Mucosa of gallbladder (tissue), 1 donor: Measurements from ENCODE around the gene TSPAN9. TPM values are rescaled to one million over a fixed set of nuclear protein-coding genes. Genes with fewer than 3 reads are reported as not detected.

Experiments
- DNase-seq: peaks from one replicate; pipeline ENCODE4 v3.0.0-alpha.2; 2020; ENCODE audit warnings: low spot score
- total RNA-seq: library from RNA; stranded (reverse); gene quantifications from one replicate; pipeline ENCODE4 v1.2.1, GENCODE V29; 2021
- donor health status: DM: no; HTN: no; CAD: no.

TSPAN9 gene
- total RNA-seq, 1 donor from 2014 or later: 38.7 TPM

DNA sequence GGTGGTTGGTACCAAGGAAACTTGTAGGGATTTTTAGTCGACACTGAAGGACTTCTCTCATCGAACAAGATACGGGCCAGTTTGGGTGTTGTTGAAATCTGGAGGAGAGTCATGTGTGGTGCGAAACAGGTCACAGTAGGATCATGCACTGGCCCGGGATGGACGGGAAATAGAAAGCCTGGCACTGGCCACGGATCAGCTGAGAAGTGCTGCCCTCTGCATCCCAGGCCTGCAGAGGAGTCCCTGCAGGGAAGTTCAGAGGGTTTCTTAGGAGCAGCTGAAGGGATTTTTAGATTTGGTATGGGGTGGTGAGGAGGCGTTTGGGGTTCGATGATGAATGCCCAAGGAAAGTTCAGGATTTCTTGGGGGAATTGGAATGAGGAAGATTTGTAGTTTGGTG is 63.1 kb downstream of the TSPAN9 start:
- no peak for DNase-seq

DNA sequence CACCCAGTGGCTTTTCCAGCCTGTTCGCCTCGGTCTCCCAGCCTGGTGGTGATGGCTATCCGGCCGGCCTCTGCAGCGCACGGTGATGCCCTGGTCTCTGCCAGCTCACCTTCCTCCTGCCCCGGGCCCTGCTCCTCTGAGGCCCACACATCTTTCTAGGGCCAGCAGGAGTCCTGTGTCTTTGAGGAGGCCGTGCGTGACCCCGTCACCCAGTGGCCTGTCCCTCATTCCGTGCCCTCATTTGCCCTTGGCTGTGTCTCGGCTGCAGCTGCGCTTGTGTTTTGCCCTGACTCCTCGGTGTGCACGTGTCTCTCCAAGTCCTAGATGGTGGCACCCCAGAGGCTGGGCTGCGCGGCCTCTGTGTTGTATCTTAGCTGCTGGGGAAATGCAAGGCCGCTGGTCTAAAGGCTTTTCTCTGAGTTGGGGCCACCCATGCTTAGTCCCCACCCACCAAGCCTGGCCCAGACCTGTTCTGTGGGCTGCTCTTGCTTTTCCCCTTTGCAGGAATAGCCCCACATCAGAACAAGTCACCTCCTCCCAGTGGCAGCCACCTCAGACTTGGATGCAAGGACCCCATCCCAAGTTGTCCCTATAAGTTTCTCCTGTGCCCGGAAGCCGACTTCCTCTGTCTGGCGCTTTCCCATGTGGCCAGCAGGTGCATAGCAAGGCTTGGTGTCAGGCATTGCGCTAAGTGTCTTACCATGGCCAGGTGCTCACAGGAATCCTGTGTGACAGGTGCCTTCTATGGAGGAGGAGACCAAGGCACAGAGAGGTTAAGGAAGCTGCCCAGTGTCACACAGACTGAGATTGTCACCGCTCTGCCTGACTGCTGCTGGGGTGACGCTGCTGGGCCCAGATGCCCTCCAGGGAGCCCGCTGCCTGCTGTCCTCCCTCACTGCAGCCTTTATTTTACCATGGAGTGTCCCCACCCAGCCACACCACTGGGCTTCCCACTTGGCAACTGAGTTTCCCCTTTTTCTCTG is 64.5 kb downstream of the TSPAN9 start:
- no peak for DNase-seq

DNA sequence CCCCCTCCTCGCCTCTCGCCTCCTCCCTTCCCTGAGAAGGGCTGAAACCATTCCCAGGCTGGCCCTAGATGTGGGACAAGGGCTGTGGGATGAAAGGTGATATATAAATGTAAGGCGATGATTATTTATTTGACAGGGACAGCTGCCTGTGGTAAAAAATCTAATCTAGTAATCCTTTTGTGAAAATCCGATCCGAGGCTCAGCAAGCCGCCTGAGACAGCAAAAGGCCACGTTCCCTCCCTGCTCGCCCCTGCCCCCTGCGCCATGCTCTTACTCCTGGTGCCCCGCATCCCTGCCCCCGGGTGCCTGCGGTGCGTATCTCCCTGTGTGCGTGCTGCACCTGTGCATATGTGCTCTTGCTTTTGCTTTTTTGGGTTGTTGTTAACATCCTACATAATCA is 65.2 kb downstream of the TSPAN9 start:
- DNase-seq: no peak

DNA sequence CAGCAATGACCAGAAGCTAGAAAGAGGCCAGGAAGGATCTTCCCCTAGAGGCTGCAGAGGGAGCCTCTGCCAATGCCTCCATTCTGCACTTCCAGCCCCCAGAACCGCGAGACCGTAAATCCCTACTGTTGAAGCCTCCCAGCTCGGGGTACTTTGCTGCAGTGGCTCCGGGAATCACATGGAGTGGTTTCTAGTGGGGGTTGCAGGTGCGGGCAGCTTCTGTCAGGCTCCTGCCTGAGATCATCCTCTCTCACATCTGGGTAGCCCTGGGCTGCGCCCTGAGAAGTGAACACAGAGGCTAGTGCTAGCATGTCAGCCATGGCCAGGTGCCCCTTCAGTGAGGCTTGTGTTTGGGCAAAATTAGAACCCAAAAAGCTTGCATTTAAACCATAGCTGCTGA is 67.3 kb downstream of the TSPAN9 start:
- DNase-seq: no peak

DNA sequence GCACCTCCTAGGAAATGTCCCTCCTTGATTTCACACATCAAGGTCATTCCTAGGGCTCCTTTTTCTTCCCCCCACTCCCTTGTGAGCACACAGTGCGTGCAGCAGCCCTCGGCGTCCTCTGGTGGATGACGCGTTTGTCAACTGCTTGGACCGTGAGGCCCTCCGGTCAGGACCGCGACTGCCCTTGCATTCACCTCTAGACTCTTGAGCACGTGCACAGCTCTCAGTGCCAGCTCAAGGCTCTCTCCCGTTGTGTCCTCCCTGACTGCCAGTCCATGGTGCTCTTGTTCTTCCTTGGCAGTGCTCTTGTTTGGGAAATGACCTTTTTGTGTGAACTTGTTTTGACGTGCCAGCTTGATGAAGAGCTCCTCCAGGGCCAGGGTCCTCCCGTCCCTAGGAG is 67.9 kb downstream of the TSPAN9 start:
- no peak for DNase-seq

DNA sequence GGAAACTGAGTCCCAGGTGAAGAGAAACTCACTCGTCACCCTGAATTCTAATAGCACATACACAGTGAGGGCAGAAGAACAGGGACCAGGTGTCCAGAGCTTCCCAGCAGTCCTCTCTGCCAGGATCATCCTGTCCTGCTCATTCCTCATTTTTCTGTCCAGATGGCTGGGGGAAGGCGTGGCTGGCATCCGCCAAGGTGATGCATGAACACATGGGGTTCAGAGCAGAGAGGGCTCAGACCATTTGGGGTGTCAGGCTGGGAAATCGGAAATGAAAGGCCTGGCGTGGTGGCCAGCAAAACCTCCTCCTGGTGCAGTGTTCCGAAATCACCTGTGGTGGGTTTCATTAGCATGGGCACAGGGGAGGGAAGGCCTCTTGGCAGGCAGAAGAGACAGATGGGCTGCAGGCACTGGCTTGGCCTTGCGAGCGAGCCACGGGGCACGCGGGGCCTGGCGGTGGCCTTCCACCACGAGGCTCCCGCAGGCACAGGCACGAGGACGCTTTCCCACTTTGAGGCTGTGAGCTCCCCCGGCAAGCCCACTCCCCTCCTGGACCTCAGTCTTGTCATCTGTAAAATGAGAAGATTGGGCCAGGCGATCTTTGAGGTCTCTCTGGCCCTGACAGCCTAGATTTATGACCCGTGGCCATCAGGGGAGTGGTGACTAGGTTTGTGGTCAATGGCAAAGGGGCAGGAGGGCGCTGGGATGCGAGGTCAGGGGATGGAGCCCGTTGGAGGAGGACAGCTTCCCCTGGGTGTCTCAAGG is 68.5 kb downstream of the TSPAN9 start:
- no peak for DNase-seq

DNA sequence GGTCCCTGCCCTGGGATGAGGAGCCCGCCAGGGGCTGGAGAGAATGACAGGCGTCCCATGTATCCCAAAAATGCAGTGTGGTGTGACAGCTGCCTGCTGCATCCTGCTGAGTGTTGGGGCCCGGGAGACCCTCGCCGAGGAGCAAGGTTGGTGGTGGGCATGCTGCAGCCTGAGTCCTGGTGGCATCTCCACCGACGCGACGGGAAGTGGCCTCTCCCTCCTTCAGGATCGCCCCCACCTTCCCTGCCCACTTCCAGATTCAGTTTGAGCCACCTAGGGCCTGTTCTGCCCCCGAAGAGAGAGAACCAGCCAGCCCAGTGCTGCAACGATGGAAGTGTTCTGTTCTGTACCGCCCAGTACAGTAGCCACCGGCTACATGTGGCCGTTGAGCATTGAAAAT is 70.1 kb downstream of the TSPAN9 start:
- no peak for DNase-seq

DNA sequence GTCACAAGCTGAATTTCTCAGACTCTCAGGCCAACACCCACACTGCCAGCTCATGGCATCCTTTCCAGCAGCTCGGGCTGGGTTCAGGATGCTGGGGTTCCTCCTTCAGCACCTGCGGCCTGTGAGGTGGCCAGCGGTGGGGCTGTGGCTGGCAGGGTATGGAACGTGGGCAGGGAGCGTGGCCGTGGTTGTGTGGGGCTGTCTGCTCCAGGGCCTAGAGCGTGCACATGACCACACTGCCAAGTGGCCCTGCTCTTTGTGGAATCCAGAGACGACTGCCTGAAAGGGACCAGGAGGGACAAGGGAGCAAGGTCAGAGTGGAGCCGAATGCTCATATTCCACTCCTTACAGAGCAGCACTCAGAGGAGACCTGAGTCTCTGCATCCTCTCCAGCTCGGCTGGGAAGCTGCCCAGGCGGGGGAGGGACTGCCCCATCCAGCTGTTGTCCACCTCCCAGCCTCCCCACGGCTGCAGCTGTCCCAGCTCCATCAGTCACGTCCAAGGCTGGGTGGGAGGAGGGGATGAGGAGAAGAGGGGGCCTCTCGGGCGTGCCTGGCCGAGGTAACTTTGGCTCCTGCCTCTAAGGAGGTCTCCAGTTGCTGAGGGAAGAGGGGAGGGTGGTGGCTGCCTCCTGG is 71.3 kb downstream of the TSPAN9 start:
- DNase-seq: no peak

DNA sequence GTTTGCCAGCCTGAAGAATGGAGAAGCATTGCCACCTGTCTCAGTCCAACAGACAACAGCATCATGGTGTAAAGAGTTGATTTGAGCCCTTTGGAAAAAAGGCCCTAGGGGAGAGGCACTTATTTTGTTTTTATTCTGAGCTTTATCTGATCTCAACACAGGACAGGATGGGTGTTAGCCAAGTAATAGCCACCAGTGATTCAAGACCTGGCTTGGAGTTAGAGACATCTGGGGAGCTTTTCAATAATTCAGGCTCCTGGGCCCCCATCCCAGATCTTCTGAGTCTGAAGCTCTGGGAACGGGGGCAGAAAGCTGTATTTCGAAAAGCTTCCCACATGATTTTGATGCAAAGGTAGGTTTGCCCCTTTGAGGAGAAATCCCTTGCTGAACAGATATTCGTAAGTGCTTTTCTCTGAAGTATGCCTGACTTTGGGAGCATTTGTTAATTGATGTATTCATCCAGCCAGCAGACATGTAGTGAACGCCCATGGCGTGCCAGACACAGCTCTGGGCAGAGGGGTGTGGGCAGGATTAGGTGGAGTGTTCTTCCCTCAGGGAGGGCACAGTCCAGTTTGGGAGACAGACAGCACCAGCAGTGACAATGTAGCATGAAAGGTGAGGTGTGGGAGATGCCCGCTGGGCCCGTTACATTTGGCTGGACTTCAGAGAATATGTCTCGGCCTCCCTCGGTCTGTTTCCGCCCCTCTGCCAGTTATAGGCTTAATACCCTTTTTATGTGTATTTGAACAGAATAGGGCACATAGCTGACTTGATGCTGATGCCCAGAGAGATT is 72.5 kb downstream of the TSPAN9 start:
- no peak for DNase-seq

DNA sequence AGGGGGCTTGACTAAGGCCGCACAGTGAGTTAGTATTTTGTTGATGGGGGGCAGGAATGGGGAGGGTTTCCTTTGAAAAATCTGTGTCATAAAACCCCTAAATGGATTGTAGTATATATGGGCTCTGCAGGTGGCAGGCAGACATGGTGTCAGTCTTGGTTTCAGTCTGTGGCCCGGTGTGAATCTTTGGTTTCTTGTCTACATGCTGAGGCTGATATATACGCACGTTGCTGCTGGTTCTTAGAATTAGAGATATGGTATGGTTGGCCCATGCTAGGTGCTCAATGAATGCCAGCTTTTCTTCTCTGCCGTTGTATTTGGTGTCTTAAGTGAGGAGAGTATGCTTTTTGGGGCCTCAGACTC is 73.1 kb downstream of the TSPAN9 start:
- no peak for DNase-seq

DNA sequence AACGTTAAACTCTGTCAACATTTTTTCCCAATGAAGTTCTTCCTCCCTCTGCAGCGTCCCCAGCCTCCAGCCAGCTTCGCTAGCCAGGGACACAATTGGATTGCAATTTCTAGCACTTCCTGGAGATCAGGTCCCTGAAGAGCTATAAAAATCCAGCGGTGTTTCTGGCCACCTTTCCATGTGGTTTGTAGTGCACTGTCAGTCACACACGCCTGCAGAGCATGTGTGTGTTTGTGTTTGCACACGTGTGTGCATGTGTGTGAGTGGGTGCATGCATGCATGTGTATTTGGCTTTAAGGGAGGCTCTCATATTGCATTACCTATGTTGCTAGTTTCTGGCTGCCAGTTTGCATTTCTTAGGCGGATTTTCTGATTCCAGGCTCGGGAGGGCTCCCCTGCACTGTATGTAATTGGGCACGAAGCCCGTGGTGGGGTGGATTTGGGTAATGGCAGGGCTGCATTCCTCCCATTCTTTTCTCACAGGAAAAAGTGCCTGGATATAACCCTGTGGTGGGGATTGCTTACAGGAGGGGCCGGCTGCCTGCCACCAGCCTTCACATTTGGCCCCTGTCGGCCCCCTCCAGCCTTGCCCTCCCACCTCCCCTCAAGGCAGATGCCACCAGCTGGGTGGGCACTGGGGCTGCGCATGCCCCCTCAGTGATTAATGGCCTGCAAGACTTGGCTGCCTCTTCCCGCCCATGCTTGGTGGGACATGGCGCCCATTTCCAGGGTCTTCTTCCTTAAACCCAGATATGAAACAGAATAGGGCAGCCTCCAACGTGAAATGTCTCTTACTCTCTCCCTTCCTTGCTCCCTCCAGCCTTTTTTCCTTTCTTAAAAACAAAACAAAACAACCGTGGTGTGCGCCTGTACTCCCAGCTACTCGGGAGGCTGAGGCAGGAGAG is 74.0 kb downstream of the TSPAN9 start:
- DNase-seq: no peak

DNA sequence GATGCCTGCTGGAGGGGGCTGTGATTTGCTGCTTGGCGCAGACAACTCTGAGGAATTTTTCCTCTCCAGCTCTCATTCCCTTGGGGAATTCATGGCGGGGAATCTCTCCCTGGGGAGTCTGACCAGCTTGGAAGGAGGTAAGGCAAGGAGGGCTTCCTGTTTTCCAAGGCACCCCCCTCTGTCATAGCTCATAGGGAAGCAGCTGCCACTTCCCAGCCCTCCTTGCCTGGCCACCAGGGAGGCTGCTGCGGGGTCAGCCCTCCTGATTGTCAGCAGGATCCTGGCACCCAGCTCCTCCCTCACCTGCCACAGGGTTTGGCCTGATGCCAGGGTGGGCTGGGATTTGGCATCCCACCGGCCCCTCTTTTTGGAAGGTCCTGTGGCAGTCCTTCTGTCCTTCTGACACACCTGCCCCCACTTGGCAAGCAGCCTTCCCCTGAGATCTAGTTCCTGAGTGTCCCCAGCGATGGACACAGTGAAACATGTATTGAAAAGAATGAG is 74.9 kb downstream of the TSPAN9 start:
- no peak for DNase-seq

DNA sequence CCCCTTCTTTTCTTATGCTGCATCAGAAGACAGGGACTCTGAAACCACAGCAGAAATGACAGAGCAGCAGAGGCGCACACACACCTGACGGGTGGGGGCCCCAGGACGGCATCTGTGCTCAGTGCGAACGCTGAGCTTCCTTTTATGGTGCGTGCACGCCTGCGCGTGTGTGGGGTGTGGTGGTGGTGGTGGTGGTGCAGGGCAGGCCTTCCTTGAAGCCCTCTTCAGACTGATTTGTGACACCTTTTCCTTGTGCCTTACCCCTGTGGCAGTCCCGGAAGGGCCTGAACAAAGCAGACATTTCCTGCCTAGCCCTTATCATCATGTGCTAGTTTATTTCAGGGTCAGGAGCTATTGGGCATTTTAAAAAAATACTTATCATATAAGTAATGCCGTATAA is 75.7 kb downstream of the TSPAN9 start:
- no peak for DNase-seq

DNA sequence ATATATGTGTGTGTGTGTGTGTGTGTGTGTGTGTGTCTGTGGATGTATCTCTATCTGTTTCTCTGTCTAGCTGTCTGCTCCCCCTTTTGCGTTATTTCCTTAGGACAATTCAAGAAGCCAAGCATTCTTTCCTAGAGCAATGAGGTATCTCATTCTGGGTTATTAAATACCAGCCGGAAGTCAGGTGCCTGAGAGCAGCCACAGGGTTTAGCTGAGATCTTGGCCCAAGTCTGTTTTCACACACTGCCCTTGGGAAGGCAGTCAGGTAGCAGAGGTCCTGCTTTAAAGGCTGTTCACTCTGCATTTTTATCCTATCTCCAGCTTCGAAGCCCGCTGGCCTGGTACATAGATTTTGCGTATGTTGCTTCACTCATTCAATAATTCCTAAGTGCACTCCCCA is 76.8 kb downstream of the TSPAN9 start:
- DNase-seq: no peak

DNA sequence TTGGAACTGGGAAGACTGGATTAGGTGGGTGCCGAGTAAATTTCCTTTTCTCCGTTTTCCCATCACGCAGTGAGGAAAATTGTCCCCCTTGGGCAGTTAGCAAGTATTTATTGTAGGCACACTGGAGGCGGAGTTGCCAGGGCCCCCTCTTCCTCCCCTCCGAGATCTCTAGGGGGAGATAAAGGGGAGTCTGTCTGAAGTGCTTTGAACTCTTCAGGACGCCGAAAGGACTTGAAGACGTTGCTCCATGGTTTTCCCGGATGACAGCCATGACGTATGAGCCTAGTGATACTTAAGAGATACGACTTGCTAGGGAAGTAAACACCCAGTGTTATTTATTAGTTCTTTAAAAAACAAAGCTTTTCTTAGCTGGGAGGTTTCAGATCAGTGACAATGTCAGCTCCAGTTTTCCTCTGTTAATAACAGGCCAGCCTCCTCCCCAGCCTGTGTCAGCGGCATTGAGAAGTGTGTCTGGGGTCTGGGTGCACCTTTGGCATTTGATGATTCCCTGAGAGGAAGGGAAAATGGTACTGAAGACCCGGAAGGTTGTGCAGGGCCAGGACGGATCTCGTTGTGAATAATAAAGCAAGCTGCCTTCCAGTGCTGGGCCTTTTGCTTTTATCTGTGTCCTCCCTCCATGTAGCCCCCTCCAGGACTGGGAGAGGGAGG is 78.7 kb downstream of the TSPAN9 start:
- no peak for DNase-seq

DNA sequence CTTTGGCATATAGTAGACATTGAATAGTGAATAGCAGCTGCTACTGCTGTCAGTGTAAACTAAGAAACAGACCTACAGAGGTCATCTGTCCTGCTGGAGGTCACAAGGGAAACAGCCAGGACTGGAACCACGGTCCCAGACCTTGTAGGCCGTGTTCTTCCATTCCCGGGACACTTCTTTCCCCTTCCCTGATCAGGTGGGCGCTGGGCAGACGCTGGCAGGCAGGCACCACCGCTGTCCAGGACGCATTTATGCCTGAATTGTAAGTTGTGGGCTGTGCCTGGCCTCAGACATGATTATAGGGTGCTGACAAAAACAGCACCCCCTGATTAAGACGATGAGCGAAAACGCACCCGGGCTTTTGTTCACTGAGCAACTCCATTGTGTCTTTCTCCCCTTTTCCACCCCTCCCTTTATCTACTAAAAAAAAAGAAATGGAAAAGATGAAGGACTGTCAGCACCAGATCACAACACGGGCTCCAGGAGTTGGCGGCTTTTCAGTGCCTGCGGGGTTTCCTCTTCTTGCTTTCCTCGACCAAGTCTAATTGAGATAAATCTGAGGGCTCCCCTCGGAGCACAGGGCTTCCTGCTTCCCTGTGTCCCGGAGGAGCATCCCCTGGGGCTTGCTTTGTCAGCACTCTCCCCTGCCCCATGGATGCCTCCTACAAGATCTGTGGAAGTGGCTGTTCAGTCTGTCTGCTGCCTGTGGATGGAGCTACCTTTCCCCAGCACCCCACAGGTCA is 80.6 kb downstream of the TSPAN9 start:
- DNase-seq: no peak

DNA sequence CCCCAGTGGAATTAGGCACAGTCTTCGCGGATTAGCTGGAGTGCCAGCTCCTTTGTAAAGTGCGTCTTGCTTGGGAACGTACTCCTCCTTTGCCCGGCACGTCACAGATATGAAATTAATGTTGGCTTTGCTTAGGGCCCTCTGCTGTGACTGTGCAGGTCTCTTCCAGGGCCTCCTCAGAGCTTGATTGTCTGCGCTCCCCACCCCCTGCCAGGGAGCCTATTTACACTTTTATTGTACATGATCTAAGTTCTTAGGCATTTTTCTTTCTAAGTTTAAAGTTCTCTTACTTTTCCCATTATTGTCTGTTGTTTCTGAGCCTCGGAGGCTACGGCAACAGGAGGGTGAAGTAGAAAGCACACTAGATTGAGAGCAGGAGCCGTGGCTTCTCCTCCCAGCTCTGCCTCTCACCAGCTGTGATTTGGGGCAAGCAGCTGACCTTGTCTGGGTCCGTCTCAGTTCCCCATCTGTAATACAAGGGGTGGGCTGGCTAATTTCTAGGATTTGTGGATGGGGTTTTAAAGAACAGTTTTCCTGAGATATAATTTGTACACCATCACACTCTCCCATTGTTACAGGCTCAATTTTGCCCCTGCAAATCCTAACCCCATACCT is 81.8 kb downstream of the TSPAN9 start:
- DNase-seq: no peak

DNA sequence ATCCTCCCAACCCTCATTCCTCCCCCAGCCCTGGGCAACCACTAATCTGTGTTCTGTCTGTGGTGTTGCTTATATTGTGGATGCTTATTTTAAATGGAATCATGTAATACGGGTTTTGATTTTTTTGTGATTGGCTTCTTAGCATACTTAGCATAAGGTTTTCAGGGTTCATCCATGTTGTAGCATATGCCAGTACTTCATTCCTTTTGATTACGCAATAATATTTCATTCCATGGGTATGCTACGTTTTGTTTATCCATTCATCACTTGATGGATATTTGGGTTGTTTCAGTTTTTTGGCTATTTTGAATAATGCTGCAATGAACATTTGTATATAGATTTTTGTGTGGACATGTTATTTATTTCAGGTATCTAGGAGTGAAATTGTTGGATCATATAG is 82.9 kb downstream of the TSPAN9 start:
- no peak for DNase-seq

DNA sequence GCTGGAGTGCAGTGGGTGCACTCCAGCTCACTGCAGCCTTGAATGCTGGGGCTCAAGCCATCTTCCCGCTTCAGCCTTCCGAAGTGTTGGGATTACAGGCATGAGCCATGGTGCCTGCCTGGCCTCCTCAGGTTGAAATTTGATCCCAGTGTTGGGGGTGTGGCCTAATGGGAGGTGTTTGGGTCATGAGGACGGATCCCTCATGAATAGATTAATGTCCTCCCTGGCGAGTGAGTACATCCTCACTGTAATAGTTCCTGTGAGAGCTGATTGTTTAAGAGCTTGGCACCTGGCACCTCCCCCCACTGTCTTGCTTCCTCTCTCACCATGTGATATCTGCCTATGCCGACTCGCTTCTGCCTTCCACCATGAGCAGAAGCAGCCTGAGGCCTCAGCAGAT is 84.7 kb downstream of the TSPAN9 start:
- no peak for DNase-seq
